ENCODE results near the gene TAF3.
"Not testable (repeated sequence)": the region's sequence is repeated elsewhere in the genome, so short reads cannot be mapped to it uniquely, and the experiment has no call there.

TAF3 gene

DNA sequence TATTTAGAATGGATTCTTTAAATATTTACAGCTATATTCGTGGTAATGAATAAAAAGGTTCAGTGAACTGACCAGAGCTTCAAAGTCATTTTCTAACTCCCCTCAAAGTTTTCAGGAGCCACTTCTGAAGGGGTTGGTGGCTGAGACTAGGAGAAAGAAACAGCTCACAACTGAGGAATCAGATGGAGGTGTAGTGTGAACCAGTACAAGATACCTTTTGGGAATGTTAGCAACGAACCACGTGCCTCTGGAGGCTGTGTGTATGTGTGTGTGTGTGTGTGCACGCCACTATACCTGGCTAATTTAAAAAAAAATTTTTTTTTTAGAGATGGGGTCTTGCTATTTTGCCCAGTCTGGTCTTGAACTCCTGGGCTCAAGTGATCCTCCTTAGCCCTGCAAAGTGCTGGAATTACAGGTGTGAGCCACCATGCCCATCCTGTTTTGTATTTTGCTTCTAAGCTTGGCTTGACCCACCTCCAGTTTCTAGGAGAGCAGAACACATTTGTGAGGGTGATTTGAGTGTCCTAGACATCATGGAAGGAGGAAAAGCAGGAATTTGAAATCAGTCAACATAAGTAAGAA is 9.5 kb upstream of the TAF3 start:
- intact Hi-C loops (cut with DNase I) = no loop called here
- no peak for DNase-seq

- intact Hi-C loops (cut with DNase I) = no loop called here
- no peak for DNase-seq
These were observed 7.9 kb upstream of the TAF3 start for GRCh38 chr10:7810443-7810842.

- intact Hi-C loops (cut with DNase I) = no loop called here
- no peak for DNase-seq
These were observed 7.3 kb upstream of the TAF3 start for GRCh38 chr10:7811000-7811399.

- intact Hi-C loops (cut with DNase I); DNase-seq: not testable (repeated sequence)
These were observed 6.6 kb upstream of the TAF3 start for GRCh38 chr10:7811743-7812142.

GRCh38 chr10:7813481-7813880 is 4.8 kb upstream of the TAF3 start:
- DNase-seq = no peak
- intact Hi-C loops (cut with DNase I) = no loop called here

DNA sequence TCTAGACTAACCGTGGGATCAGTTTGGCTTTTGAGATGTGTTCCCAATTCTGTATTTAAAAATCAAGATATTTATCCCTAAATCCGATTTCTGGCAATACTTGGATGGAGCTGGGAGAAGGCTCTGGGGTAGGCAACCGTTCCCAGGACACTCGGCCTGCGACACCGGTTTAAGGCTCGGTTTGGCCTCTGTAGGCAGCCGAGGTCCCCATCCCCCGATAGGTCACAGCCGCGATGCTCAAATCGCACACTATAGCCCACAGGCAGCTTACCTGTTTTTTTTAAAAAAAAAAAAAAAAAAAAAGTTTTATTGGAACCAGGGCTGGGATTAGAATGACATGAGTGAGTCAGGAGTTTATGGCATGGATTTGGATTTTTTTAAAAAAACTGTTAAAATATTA is 729 bp upstream of the TAF3 start:
- intact Hi-C loops (cut with DNase I) = no loop called here
- DNase-seq = peak in 1 of 10 donors; percentile 44

DNA sequence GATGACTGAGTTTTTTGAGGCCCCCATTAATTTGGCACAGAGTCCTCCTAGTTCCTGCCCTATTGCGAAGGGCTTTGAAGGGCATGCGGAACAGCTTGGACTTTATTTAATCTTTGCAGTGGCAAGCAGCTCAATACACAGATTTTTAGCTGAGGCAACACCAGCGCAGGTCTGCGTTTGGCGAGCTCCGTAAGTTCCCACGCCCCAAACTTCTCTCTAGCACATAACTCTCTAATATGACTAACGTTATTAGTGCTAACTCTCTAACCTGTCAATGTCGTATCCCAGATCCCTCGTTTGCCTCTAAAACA is 366 bp upstream of the TAF3 start:
- DNase-seq = no peak
- intact Hi-C loops (cut with DNase I) = loop anchor here (2.0 kb wide), 1 partner anchor 29 kb away; the partner anchor contains the start of gene ATP5F1C

DNA sequence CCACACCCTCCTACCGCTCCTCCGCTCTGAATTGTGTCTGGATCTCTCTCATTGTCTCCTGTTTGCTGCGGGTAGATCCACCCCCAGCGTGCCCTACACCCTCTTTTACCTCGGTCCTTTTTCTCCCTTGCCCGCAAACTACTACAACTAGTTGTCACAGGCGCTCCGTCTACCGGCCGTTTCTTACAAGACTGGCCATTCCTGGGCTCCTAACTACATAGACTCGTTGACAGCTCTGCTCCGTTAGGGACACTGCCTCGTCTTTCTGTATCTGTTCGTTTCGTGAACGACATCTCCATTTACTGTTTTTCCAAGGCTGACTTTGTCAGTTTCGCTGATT is 786 bp downstream of the TAF3 start:
- intact Hi-C loops (cut with DNase I) = loop anchor here (2.0 kb wide), 1 partner anchor 30 kb away; the partner anchor contains the start of gene ATP5F1C
- DNase-seq = peak; percentile 23 to 85 (median 50)

DNA sequence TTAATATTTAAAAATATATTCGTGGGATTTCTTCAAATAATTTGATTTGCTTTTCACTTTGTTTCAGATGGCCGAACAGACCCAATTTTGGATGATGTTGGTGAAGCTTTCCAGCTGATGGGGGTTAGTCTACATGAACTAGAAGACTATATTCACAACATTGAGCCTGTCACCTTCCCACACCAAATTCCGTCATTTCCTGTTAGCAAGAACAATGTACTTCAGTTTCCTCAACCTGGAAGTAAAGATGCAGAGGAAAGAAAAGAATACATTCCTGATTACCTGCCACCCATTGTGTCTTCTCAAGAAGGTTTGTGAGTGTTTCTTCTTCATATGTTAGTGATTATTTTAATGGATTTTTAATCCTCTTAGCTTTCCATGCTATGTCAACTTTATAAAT is 5.9 kb downstream of the TAF3 start:
- intact Hi-C loops (cut with DNase I) = no loop called here
- no peak for DNase-seq

- intact Hi-C loops (cut with DNase I) = no loop called here
- DNase-seq = no peak
These were observed 8.7 kb downstream of the TAF3 start for GRCh38 chr10:7826971-7827370.

DNA sequence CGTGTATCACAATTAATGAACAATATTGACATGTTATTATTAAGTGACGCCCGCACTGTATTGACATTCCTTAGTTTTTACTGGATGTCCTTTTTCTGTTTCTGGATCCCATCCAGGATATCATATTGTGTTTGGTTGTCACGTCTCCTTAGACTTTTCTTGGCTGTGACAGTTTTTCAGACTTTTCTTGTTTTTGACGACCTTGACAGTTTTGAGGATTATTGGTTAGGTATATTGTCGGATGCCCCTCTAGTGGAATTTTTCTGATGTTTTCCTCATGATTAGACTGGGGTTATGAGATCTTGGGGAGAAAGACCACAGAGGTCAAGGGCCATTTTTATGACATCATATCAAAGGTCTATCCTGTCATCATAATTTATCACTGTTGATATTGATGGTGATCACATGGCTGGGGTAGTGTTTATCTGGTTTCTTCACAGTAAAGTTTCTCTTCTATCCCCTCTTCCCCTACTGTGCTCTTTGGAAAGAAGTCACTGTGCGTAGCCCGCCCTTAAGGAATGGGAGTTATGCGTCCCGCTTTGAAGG is 11.1 kb downstream of the TAF3 start:
- intact Hi-C loops (cut with DNase I) = no loop called here

GRCh38 chr10:7832060-7832459 is 13.8 kb downstream of the TAF3 start:
- DNase-seq = no peak
- intact Hi-C loops (cut with DNase I) = no loop called here

More for the DNA sequence above, 11.1 kb downstream of the TAF3 start:
- DNase-seq = no peak

DNA sequence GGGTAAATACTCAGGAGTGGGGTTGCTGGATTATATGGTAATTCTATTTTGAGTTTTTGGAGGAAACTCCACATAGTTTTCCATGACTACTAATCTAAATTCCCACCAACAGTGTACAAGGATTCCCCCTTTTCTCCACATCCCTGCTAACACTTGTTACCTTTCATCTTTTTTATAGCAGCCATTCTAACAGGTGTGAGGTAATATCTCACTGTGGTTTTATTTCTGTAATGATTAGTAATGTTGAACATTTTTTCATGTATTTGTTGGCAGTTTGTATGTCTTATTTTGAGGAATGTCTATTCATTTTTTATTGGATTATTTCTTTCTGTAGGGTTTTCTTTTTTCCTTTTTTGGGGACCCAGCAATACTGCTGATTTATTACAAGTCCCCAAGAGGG is 14.9 kb downstream of the TAF3 start:
- intact Hi-C loops (cut with DNase I) = no loop called here
- DNase-seq = no peak

GRCh38 chr10:7834262-7834661 is 16.0 kb downstream of the TAF3 start:
- DNase-seq = no peak
- intact Hi-C loops (cut with DNase I) = no loop called here

- intact Hi-C loops (cut with DNase I) = no loop called here
- no peak for DNase-seq
These were observed 18.3 kb downstream of the TAF3 start for GRCh38 chr10:7836571-7836970.

DNA sequence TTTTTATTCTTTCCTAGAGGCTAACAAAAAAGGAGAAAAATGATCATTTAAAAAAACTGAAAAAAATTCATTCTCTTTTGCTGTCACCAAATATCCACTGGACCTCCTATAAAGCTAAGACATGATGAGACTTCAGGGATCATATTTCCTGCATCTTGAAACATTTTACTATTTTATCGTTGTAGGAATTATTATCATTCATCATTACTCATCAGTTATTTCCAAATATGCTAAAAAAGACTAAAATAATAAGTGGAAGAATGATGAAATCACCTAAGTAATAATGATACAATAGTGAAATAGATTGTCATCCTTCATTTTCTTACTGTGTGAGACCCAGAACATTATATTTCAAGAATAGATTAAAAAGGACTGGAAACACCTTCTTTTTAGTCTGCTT is 28.3 kb downstream of the TAF3 start:
- no peak for DNase-seq
- intact Hi-C loops (cut with DNase I) = no loop called here

- no peak for DNase-seq
- intact Hi-C loops (cut with DNase I) = no loop called here
These were observed 35.0 kb downstream of the TAF3 start for GRCh38 chr10:7853226-7853842.

GRCh38 chr10:7853890-7854289 is 35.6 kb downstream of the TAF3 start:
- intact Hi-C loops (cut with DNase I) = no loop called here
- no peak for DNase-seq

- no peak for DNase-seq
- intact Hi-C loops (cut with DNase I) = no loop called here
These were observed 36.9 kb downstream of the TAF3 start for GRCh38 chr10:7855205-7855604.

GRCh38 chr10:7856678-7857077 is 38.4 kb downstream of the TAF3 start:
- intact Hi-C loops (cut with DNase I) = no loop called here
- DNase-seq = no peak

DNA sequence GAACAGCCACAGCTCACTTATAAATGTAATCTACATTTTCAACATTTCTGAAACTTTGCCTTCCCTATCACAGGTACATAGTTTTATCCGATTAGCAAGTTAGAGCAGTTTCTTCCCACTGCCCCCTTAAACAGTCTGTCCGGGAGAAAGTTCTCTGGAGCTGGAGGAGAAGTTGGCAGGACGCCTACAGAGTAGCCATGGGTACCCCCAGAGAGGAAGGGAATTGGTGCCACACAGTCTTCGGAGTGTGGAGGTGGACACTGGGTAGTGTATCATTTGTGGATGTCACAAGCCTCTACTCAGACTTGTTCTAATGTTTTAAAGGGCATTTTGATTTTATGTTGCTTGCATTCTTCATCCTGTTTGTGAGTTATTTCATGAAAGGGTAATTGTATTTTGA is 39.0 kb downstream of the TAF3 start:
- peak in 1 of 10 donors; percentile 16 for DNase-seq
- intact Hi-C loops (cut with DNase I) = no loop called here

- intact Hi-C loops (cut with DNase I) = no loop called here
- no peak for DNase-seq
These were observed 43.3 kb downstream of the TAF3 start for GRCh38 chr10:7861509-7862120.

All from posterior cingulate gyrus (tissue), 11 donors.